ENCODE measurements around the gene SCN2B. TPM values are rescaled to one million over a fixed set of nuclear protein-coding genes. Genes with fewer than 3 reads are reported as not detected.

SCN2B gene
- total RNA-seq, 2 donors from 2014 or later = not detected

GRCh38 chr11:118151431-118151830, 25.0 kb downstream of the SCN2B start:
- peaks cover 0 to under 1% of the 10 kb centered on the region in 2 donors for H3K4me1 Mint-ChIP-seq (ENCODE audit: low read depth in 2 of 2)
- DNase-seq (ENCODE audit: low spot score) (no peak), ATAC-seq (no peak)
- H3K36me3 Mint-ChIP-seq = no peaks in the 10 kb centered on the region
- no peak overlapping the region for H3K27ac Mint-ChIP-seq
- H3K27me3 Mint-ChIP-seq = peaks cover 31 to 37% of the 10 kb centered on the region in 2 donors
- no peak overlapping the region for H3K4me3 Mint-ChIP-seq
- H3K9me3 Mint-ChIP-seq = no peaks in the 10 kb centered on the region

GRCh38 chr11:118149493-118149892, 26.9 kb downstream of the SCN2B start:
- Mint-ChIP-seq H3K36me3 (no peaks in the 10 kb centered on the region), H3K27ac (no peak overlapping the region), H3K4me1 (ENCODE audit: low read depth in 2 of 2) (peaks cover 0 to 3% of the 10 kb centered on the region in 2 donors), H3K27me3 (peaks cover 31 to 36% of the 10 kb centered on the region in 2 donors), H3K9me3 (no peaks in the 10 kb centered on the region), H3K4me3 (no peak overlapping the region)
- DNase-seq (ENCODE audit: low spot score) (no peak), ATAC-seq (no peak)

- Mint-ChIP-seq H3K27me3 (peaks cover 31 to 36% of the 10 kb centered on the region in 2 donors), H3K4me1 (ENCODE audit: low read depth in 2 of 2) (peaks cover 0 to 3% of the 10 kb centered on the region in 2 donors), H3K36me3 (no peaks in the 10 kb centered on the region), H3K27ac (no peak overlapping the region), H3K4me3 (no peak overlapping the region), H3K9me3 (no peaks in the 10 kb centered on the region)
- DNase-seq (ENCODE audit: low spot score) = no peak
- ATAC-seq = no peak
Observed at GRCh38 chr11:118148856-118149255, 27.6 kb downstream of the SCN2B start.

- Mint-ChIP-seq H3K27ac (no peak overlapping the region), H3K27me3 (peaks cover 31 to 35% of the 10 kb centered on the region in 2 donors), H3K4me3 (no peak overlapping the region), H3K9me3 (no peaks in the 10 kb centered on the region), H3K4me1 (ENCODE audit: low read depth in 2 of 2) (peaks cover 0 to 3% of the 10 kb centered on the region in 2 donors), H3K36me3 (no peaks in the 10 kb centered on the region)
- DNase-seq (ENCODE audit: low spot score) (no peak), ATAC-seq (no peak)
Observed at GRCh38 chr11:118148240-118148639, 28.2 kb downstream of the SCN2B start.

- Mint-ChIP-seq H3K27ac (no peak overlapping the region), H3K9me3 (no peaks in the 10 kb centered on the region), H3K27me3 (peaks cover 38 to 39% of the 10 kb centered on the region in 2 donors), H3K4me3 (no peak overlapping the region), H3K4me1 (ENCODE audit: low read depth in 2 of 2) (peaks cover 0 to 3% of the 10 kb centered on the region in 2 donors), H3K36me3 (no peaks in the 10 kb centered on the region)
- ATAC-seq (no peak), DNase-seq (ENCODE audit: low spot score) (no peak)
Observed at GRCh38 chr11:118147502-118147901, 28.9 kb downstream of the SCN2B start.

- Mint-ChIP-seq H3K36me3 (no peaks in the 10 kb centered on the region), H3K9me3 (no peaks in the 10 kb centered on the region), H3K4me1 (ENCODE audit: low read depth in 2 of 2) (peaks cover 0 to 8% of the 10 kb centered on the region in 2 donors), H3K27me3 (peaks cover 47 to 48% of the 10 kb centered on the region in 2 donors), H3K4me3 (peak overlapping the region; percentile 69), H3K27ac (no peak overlapping the region)
- DNase-seq (ENCODE audit: low spot score) (no peak), ATAC-seq (no peak)
Observed at GRCh38 chr11:118146554-118146953, 29.9 kb downstream of the SCN2B start.

GRCh38 chr11:118145285-118146227, 30.9 kb downstream of the SCN2B start:
- Mint-ChIP-seq H3K27me3 (peaks cover 48 to 52% of the 10 kb centered on the region in 2 donors), H3K27ac (no peak overlapping the region), H3K4me1 (ENCODE audit: low read depth in 2 of 2) (peaks cover 0 to 8% of the 10 kb centered on the region in 2 donors), H3K36me3 (no peaks in the 10 kb centered on the region), H3K4me3 (peak overlapping the region; percentile 78), H3K9me3 (no peaks in the 10 kb centered on the region)
- ATAC-seq (peak; percentile 91 to 94), DNase-seq (ENCODE audit: low spot score) (peak; percentile 83)

- peak; percentile 12 for DNase-seq (ENCODE audit: low spot score)
- H3K4me3 Mint-ChIP-seq = peak overlapping the region; percentile 78
- peaks cover 45 to 47% of the 10 kb centered on the region in 2 donors for H3K27me3 Mint-ChIP-seq
- no peak for ATAC-seq
- peaks cover 0 to 8% of the 10 kb centered on the region in 2 donors for H3K4me1 Mint-ChIP-seq (ENCODE audit: low read depth in 2 of 2)
- H3K27ac Mint-ChIP-seq = no peak overlapping the region
- H3K36me3 Mint-ChIP-seq = no peaks in the 10 kb centered on the region
- no peaks in the 10 kb centered on the region for H3K9me3 Mint-ChIP-seq
Observed at GRCh38 chr11:118144301-118145268, 31.9 kb downstream of the SCN2B start.

GRCh38 chr11:118143661-118144185, 32.7 kb downstream of the SCN2B start:
- no peak overlapping the region for H3K4me3 Mint-ChIP-seq
- H3K36me3 Mint-ChIP-seq = no peaks in the 10 kb centered on the region
- no peaks in the 10 kb centered on the region for H3K9me3 Mint-ChIP-seq
- H3K27me3 Mint-ChIP-seq = peaks cover 48 to 54% of the 10 kb centered on the region in 2 donors
- peak; percentile 16 for DNase-seq (ENCODE audit: low spot score)
- H3K27ac Mint-ChIP-seq = no peak overlapping the region
- no peak for ATAC-seq
- peaks cover 0 to 8% of the 10 kb centered on the region in 2 donors for H3K4me1 Mint-ChIP-seq (ENCODE audit: low read depth in 2 of 2)

GRCh38 chr11:118142809-118143208, 33.6 kb downstream of the SCN2B start:
- Mint-ChIP-seq H3K27ac (no peak overlapping the region), H3K27me3 (peaks cover 49 to 62% of the 10 kb centered on the region in 2 donors), H3K36me3 (no peaks in the 10 kb centered on the region), H3K4me3 (no peak overlapping the region), H3K9me3 (no peaks in the 10 kb centered on the region), H3K4me1 (ENCODE audit: low read depth in 2 of 2) (peaks cover 0 to 8% of the 10 kb centered on the region in 2 donors)
- ATAC-seq (no peak), DNase-seq (ENCODE audit: low spot score) (peak; percentile 20)

- no peaks in the 10 kb centered on the region for H3K36me3 Mint-ChIP-seq
- ATAC-seq (no peak), DNase-seq (ENCODE audit: low spot score) (peak; percentile 3)
- H3K4me3 Mint-ChIP-seq = no peak overlapping the region
- no peak overlapping the region for H3K27ac Mint-ChIP-seq
- H3K27me3 Mint-ChIP-seq = peaks cover 49 to 62% of the 10 kb centered on the region in 2 donors
- no peaks in the 10 kb centered on the region for H3K9me3 Mint-ChIP-seq
- peaks cover 0 to 8% of the 10 kb centered on the region in 2 donors for H3K4me1 Mint-ChIP-seq (ENCODE audit: low read depth in 2 of 2)
Observed at GRCh38 chr11:118142081-118142480, 34.4 kb downstream of the SCN2B start.

- Mint-ChIP-seq H3K36me3 (no peaks in the 10 kb centered on the region), H3K4me1 (ENCODE audit: low read depth in 2 of 2) (peaks cover 0 to 4% of the 10 kb centered on the region in 2 donors), H3K27ac (no peak overlapping the region), H3K27me3 (peaks cover 46 to 65% of the 10 kb centered on the region in 2 donors), H3K9me3 (no peaks in the 10 kb centered on the region), H3K4me3 (no peak overlapping the region)
- ATAC-seq (no peak), DNase-seq (ENCODE audit: low spot score) (peak; percentile 12)
Observed at GRCh38 chr11:118139578-118139977, 36.9 kb downstream of the SCN2B start.

GRCh38 chr11:118138839-118139420, 37.5 kb downstream of the SCN2B start:
- ATAC-seq (no peak), DNase-seq (ENCODE audit: low spot score) (peak; percentile 40)
- Mint-ChIP-seq H3K4me3 (no peak overlapping the region), H3K27me3 (peaks cover 46 to 63% of the 10 kb centered on the region in 2 donors), H3K4me1 (ENCODE audit: low read depth in 2 of 2) (peaks cover 0 to 4% of the 10 kb centered on the region in 2 donors), H3K9me3 (no peaks in the 10 kb centered on the region), H3K27ac (no peak overlapping the region), H3K36me3 (no peaks in the 10 kb centered on the region)

Data from natural killer cell treated with Interleukin-12 subunit alpha and Interleukin-12 subunit beta and Interleukin-15 and Interleukin-18, amount 100 ng/mL, for 72 hours (primary cell).